Measurements from ENCODE around the gene TTLL8.

- TF ChIP-seq EP300 (IDR thresholded peaks at IDR 0.05; ENCODE audit: borderline replicate concordance in 1 of 2, low read depth in 1 of 2, low read length in 1 of 2): no peak
- no peak for TF ChIP-seq POLR2AphosphoS5 (IDR thresholded peaks at IDR 0.05; ENCODE audit: low read depth, low read length)
- TF ChIP-seq CTCF (IDR thresholded peaks at IDR 0.05): no peak
- no peak for TF ChIP-seq PBX3 (IDR thresholded peaks at IDR 0.05)
- TF ChIP-seq MXI1 (IDR thresholded peaks at IDR 0.05; ENCODE audit: low read depth, low read length): no peak
- TF ChIP-seq RCOR1 (IDR thresholded peaks at IDR 0.05; ENCODE audit: low read length): no peak
- TF ChIP-seq RAD21 (IDR thresholded peaks at IDR 0.05; ENCODE audit: low read length): no peak
- TF ChIP-seq JUND (IDR thresholded peaks at IDR 0.05): no peak
Observed at GRCh38 chr22:49998718-49999062, 59.4 kb downstream of the TTLL8 start.
